ENCODE data around the gene GOLGA3.
A peak's percentile ranks its signal among the peaks of the same experiment; 100 is the strongest.

GOLGA3 gene

DNA sequence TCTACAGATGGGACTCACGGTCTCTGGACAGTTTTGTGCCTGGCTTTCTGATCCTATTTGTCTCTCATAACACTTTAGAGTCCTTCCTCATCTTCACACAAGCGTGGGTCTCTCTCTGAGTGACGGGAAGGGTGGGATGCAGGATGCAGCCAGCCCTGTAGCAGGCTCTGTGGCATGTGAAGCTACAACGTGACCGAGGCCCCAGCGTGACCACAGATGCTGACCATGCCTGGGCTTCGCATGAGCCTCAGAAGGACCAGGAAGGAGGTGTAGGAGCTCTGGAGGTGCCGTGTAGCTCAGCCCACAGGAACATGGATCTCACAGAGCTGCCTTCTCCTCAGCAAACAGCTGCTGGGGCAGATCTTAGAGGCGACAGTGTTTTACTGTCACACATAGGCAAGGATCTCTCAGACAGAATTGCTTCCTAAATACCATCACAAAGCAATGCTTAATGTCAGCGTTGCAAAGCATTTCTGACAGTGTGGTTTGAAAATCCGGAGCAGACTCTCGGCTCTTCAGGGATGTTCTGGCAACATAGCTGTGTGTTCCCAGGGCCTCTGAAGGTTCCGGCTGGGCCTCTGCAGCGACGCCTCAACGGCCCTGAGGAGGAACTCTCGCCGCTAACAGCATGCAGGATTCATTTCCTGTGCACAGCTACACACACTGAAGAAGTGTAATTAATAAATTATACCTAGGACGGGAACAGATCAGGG is 88.9 kb downstream of the GOLGA3 start:
- DNase-seq: no peak
- in situ Hi-C loops (cut with HindIII; ENCODE audit: low pct_ligation_motif_present, low pct_unique_long_range_greater_than_20kb, low sequenced_read_pairs): no loop called here

DNA sequence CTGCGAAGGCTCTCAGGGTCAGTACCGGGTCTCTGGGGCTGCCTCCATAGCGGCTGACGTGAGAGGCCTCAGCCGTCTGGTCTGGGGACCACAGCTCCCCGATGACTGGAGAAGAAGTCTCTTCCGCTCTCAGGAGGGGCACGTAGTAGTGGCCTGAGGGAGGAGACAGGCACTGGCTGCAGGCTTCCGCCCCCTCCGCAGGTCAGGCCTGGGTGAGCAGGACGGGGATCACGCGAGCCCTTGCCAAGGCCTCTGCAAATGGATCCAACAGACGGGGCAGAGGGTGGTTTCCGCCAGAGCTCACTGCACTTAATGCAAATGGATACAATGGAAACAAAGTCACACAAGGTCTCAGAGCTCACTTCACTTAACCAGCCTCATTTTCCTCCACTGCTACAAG is 91.8 kb downstream of the GOLGA3 start:
- in situ Hi-C loops (cut with HindIII; ENCODE audit: low pct_ligation_motif_present, low pct_unique_long_range_greater_than_20kb, low sequenced_read_pairs): no loop called here
- DNase-seq: no peak

DNA sequence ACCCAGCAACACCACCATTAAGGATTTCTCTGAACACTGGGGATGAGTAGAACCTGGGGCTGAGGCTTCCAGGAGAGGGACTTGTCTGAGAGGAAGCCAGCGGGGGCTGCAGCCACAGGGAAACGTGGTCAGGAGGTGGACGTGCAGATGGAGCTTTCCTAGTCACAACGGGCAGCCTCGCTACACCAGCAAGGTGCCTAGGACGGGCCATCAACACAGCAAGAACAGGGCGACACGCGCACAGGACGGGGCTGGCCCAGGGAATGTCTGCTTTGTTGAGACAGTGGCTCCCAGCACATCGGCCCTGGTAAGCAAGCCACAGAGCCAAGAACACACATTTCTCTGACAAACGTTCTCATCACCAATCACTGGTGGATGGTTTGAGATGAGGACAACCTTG is 92.3 kb downstream of the GOLGA3 start:
- no peak for DNase-seq
- in situ Hi-C loops (cut with HindIII; ENCODE audit: low pct_ligation_motif_present, low pct_unique_long_range_greater_than_20kb, low sequenced_read_pairs): no loop called here

- DNase-seq: no peak
- in situ Hi-C loops (cut with HindIII; ENCODE audit: low pct_ligation_motif_present, low pct_unique_long_range_greater_than_20kb, low sequenced_read_pairs): no loop called here
Measured at GRCh38 chr12:132735496-132735895, 93.2 kb downstream of the GOLGA3 start.

DNA sequence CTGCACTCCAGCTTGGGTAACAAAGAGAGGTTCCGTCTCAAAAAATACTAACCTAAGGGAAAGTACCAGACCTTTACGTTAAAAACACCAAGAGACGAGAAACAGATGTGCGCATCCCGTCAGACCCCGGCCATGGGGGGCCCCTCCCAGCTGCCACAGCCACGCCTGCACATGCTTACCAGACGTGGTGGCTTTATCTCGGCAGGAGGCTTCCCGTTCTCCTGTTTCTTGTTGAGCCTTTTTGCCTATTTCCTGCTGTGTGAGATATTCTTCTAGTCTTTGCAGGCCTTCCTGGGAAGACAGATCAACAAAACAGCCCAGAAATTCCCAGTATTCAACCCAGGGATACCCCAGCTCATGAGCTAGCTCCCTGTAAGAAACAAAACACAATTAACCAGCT is 94.5 kb downstream of the GOLGA3 start:
- DNase-seq: no peak
- in situ Hi-C loops (cut with HindIII; ENCODE audit: low pct_ligation_motif_present, low pct_unique_long_range_greater_than_20kb, low sequenced_read_pairs): no loop called here

DNA sequence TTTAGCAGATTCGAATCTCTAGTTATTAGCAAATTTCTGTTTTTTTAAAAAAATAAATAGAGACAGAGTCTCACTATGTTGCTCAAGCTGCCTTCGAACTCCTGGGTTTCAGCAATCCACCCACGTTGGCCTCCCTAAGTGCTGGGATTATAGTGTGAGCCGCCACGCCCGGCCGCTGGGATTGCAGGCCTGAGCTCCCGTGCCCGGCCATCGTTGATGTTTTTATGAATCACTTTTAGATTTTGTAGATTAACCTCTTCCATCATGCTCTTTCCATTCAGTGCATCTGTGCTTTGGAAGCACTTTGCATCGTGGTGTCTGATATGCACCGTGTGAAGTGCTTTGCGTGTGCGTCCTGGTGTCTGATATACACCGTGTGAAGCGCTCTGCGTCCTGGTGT is 97.1 kb downstream of the GOLGA3 start:
- in situ Hi-C loops (cut with HindIII; ENCODE audit: low pct_ligation_motif_present, low pct_unique_long_range_greater_than_20kb, low sequenced_read_pairs): no loop called here

GRCh38 chr12:132730353-132730752 is 98.3 kb downstream of the GOLGA3 start:
- in situ Hi-C loops (cut with HindIII; ENCODE audit: low pct_ligation_motif_present, low pct_unique_long_range_greater_than_20kb, low sequenced_read_pairs): no loop called here
- DNase-seq: no peak

More for the DNA sequence above, 97.1 kb downstream of the GOLGA3 start:
- no peak for DNase-seq

- peak; percentile 35 for DNase-seq
- in situ Hi-C loops (cut with HindIII; ENCODE audit: low pct_ligation_motif_present, low pct_unique_long_range_greater_than_20kb, low sequenced_read_pairs): no loop called here
Measured at GRCh38 chr12:132729541-132730320, 98.9 kb downstream of the GOLGA3 start.

GRCh38 chr12:132728502-132728901 is 100.2 kb downstream of the GOLGA3 start:
- in situ Hi-C loops (cut with HindIII; ENCODE audit: low pct_ligation_motif_present, low pct_unique_long_range_greater_than_20kb, low sequenced_read_pairs): no loop called here
- no peak for DNase-seq

DNA sequence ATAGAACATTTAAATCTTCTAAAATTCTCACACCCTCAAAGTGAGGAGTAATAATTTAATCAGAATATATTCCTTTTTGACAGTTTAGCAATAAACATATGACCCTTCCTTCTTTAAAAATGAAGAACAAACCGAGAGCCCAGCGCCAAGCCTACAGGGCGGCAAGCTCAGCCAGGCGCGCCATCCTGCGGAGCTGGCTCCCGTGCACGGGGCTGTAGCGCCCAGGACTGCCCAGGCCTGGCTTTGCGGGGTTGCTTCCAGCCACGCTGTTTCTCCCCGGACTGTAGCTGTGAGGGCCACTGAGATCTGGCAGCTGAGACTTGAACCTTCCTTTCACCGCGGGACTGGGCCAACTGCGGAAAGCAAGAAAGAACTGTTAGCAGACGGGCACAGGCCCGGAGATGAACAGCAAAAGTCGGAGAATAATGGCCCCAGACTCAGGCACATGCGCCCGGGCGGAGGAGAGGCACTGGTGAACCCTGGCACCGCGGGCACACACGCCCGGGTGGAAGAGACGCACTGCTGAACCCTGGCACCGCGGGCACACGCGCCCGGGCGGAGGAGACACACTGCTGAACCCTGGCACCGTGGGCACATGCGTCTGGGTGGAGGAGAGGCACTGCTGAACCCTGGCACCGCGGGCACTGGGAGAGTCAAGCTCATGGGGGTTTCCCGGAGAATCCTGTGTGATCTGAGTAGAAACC is 101.4 kb downstream of the GOLGA3 start:
- in situ Hi-C loops (cut with HindIII; ENCODE audit: low pct_ligation_motif_present, low pct_unique_long_range_greater_than_20kb, low sequenced_read_pairs): no loop called here
- DNase-seq: no peak

- DNase-seq: no peak
- in situ Hi-C loops (cut with HindIII; ENCODE audit: low pct_ligation_motif_present, low pct_unique_long_range_greater_than_20kb, low sequenced_read_pairs): no loop called here
Measured at GRCh38 chr12:132726386-132726785, 102.3 kb downstream of the GOLGA3 start.

- in situ Hi-C loops (cut with HindIII; ENCODE audit: low pct_ligation_motif_present, low pct_unique_long_range_greater_than_20kb, low sequenced_read_pairs): no loop called here
- no peak for DNase-seq
Measured at GRCh38 chr12:132724506-132725241, 104.0 kb downstream of the GOLGA3 start.

GRCh38 chr12:132723764-132724140 is 104.9 kb downstream of the GOLGA3 start:
- in situ Hi-C loops (cut with HindIII; ENCODE audit: low pct_ligation_motif_present, low pct_unique_long_range_greater_than_20kb, low sequenced_read_pairs): no loop called here
- DNase-seq: no peak

GRCh38 chr12:132723015-132723763 is 105.5 kb downstream of the GOLGA3 start:
- in situ Hi-C loops (cut with HindIII; ENCODE audit: low pct_ligation_motif_present, low pct_unique_long_range_greater_than_20kb, low sequenced_read_pairs): no loop called here
- DNase-seq: no peak

GRCh38 chr12:132720606-132721345 is 107.9 kb downstream of the GOLGA3 start:
- in situ Hi-C loops (cut with HindIII; ENCODE audit: low pct_ligation_motif_present, low pct_unique_long_range_greater_than_20kb, low sequenced_read_pairs): no loop called here
- DNase-seq: no peak

DNA sequence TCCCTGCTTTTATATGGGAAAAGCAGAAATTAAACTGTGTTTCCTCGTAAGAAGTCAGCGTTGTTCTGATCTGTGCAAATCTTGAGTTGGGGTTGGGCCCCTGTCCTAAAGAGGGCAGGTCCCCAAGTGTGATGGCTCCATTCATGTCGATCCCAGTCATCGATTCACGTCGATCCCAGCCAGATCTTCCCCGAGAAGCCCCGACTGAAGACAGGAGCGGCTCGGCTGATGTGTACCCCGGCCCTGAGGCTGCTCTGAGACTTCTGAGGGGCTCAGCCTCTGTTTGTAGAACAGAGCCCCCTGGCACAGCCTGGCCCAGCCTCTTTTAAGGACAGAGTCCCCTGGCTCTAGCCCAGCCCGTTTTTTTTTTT is 108.7 kb downstream of the GOLGA3 start:
- no peak for DNase-seq
- in situ Hi-C loops (cut with HindIII; ENCODE audit: low pct_ligation_motif_present, low pct_unique_long_range_greater_than_20kb, low sequenced_read_pairs): no loop called here

DNA sequence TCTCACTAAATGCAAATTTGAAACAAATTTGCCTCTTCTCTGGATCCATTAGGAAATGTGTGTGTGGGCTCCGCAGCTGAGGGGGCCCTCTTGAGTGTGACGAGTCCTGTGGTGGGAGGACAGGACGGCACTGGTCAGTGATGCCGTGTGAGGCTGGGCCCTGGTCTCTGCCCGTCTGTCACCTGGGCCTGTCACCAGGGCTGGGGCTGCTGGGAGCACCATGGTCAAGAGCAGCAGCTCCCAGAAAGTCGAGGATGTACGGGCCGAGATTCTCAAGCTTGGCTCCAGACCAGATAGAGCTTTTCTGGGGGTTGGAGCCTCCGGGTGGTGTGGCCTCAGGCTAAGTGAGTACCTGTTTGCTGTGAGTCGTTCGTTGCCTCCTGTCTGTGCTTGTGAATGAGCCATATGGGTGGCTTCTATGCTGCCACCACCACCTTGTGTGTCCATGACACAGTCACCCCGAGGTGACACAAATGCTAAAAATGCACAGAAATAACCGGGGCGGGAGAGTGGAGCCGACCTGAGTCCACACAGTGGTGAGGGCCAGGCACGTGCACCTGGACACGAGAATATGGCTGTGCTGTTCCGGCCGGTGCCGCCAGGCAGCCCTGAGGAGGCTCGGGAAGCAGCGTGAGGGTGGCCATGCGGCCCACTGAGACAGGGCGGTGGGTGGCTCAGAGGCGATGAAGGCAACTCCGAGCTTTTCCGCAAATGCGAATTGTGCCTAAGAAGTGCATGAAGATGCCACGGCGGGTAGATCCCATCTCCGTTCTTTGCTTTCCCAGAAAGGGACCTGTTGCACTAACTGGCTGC is 109.3 kb downstream of the GOLGA3 start:
- DNase-seq: no peak
- in situ Hi-C loops (cut with HindIII; ENCODE audit: low pct_ligation_motif_present, low pct_unique_long_range_greater_than_20kb, low sequenced_read_pairs): no loop called here
